CD4-positive, alpha-beta T cell (primary cell): ENCODE results near the gene SVBP. TPM values are rescaled to one million over a fixed set of nuclear protein-coding genes. Genes with fewer than 3 reads are reported as not detected.

ENCODE experiments used
- ATAC-seq: fragments of 200-7000 bp; cut with Tn5 transposase; one replicate; pipeline ENCODE4 v1.10.0; 2022; ENCODE audit warnings: mild to moderate bottlenecking; ENCODE audit not compliant: poor library complexity
- CTCF ChIA-PET: fragments of 350-600 bp; sonication (Branson Sonifier 250); formaldehyde crosslinking; loops from one replicate; lab custom pipeline; 2021; ENCODE audit warnings: antibody characterized with exemption, inconsistent platforms; lab: Charles Lee
- POLR2A ChIA-PET: fragments of 350-600 bp; sonication (Branson Sonifier 250); formaldehyde crosslinking; loops from one replicate; lab custom pipeline; 2021; ENCODE audit warnings: antibody characterized with exemption, inconsistent platforms; lab: Charles Lee
- DNase-seq, 14 experiments: peaks; one replicate each; pipeline ENCODE4 v3.0.0-alpha.2; 2013 to 2020; ENCODE audit warnings: mixed read lengths in 2 of 14
- H3K27ac ChIP-seq, 2 donors: one replicate each; pipeline versions ENCODE4 v1.5.1 to v1.7.0; 2013; ENCODE audit warnings: low read length in 2 of 2, low read depth in 1 of 2, mild to moderate bottlenecking in 1 of 2
- H3K27me3 ChIP-seq, 2 experiments: 1 replicate in 1 of 2; 2 replicates in 1 of 2; pipeline versions ENCODE4 v1.6.1 to v1.7.0; 2013; ENCODE audit warnings: low read length in 2 of 2, control low read depth in 1 of 2, mild to moderate bottlenecking in 1 of 2, moderate library complexity in 1 of 2; ENCODE audit not compliant: insufficient read depth in 2 of 2, control insufficient read depth in 1 of 2
- H3K36me3 ChIP-seq: one replicate; pipeline ENCODE4 v1.6.1; 2013; ENCODE audit warnings: low read length, control low read depth; ENCODE audit not compliant: insufficient read depth
- H3K4me1 ChIP-seq: one replicate; pipeline ENCODE4 v1.6.1; 2013; ENCODE audit warnings: low read length, control low read depth; ENCODE audit not compliant: insufficient read depth
- H3K4me3 ChIP-seq: one replicate; pipeline ENCODE4 v1.5.1; 2013; ENCODE audit warnings: mild to moderate bottlenecking, low read length, moderate library complexity
- H3K9me3 ChIP-seq, 2 experiments: 1 replicate in 1 of 2; 2 replicates in 1 of 2; pipeline versions ENCODE4 v1.6.1 to v1.7.0; 2013; ENCODE audit warnings: low read length in 2 of 2, mild to moderate bottlenecking in 2 of 2, control low read depth in 1 of 2, moderate library complexity in 1 of 2; ENCODE audit not compliant: control insufficient read depth in 1 of 2, insufficient read depth in 1 of 2
- H3K27ac Mint-ChIP-seq: one replicate; pipeline ENCODE4 v1.8.0; 2020; ENCODE audit warnings: mixed read lengths
- H3K27me3 Mint-ChIP-seq: one replicate; pipeline ENCODE4 v1.8.0; 2021; ENCODE audit warnings: mixed read lengths
- H3K36me3 Mint-ChIP-seq: one replicate; pipeline ENCODE4 v1.8.0; 2021; ENCODE audit warnings: low read depth, mixed read lengths
- H3K4me1 Mint-ChIP-seq: one replicate; pipeline ENCODE4 v1.8.0; 2021; ENCODE audit warnings: low read depth, mixed read lengths
- H3K4me3 Mint-ChIP-seq: one replicate; pipeline ENCODE4 v1.8.0; 2020; ENCODE audit warnings: mild to moderate bottlenecking, mixed read lengths
- H3K9me3 Mint-ChIP-seq: one replicate; pipeline ENCODE4 v1.8.0; 2020; ENCODE audit warnings: mixed read lengths
- CTCF ChIP-seq: fragments of 200-600 bp; IDR thresholded peaks from one replicate; pipeline ENCODE4 v1.8.0; 2022; ENCODE audit warnings: antibody characterized with exemption, mild to moderate bottlenecking
- intact Hi-C, 2 experiments: fragments of 100-400 bp; cut with DNase I in 1 of 2; cut with micrococcal nuclease in 1 of 2; formaldehyde crosslinking; loops; one replicate each; pipeline versions ENCODE4 v1.15.1 to v1.9.0; 2023 to 2025; cut with DNase I, micrococcal nuclease
- total RNA-seq, 174 experiments: library from RNA in 2 of 174; stranded (reverse) in 2 of 174; gene quantifications; one replicate each; pipeline ENCODE4 v1.2.3 and lab custom pipeline; 2021 to 2026

SVBP gene
- total RNA-seq, 2 experiments from 2014 or later = 19.2 to 21.3 TPM

- no peaks in the 10 kb centered on the region for H3K27me3 ChIP-seq
- peaks cover 21% of the 10 kb centered on the region for H3K36me3 Mint-ChIP-seq
- H3K4me1 Mint-ChIP-seq = no peaks in the 10 kb centered on the region
- H3K4me3 ChIP-seq = no peak overlapping the region
- ATAC-seq (no peak), DNase-seq (no peak)
- no peak overlapping the region for H3K27ac Mint-ChIP-seq
- intact Hi-C loops = no loop called here
- no peak for TF ChIP-seq CTCF
- POLR2A ChIA-PET = interaction anchor here (1.3 kb wide), 1 partner anchor 16 kb away, joined by 3 read pairs; no protein-coding TSS in a partner anchor
- H3K4me1 ChIP-seq = no peaks in the 10 kb centered on the region
- no peaks in the 10 kb centered on the region for H3K9me3 ChIP-seq
- no peaks in the 10 kb centered on the region for H3K27me3 Mint-ChIP-seq
- no peak overlapping the region for H3K27ac ChIP-seq
- H3K4me3 Mint-ChIP-seq = no peak overlapping the region
- CTCF ChIA-PET = no interaction called here
- no peaks in the 10 kb centered on the region for H3K9me3 Mint-ChIP-seq
- H3K36me3 ChIP-seq = peaks cover 2% of the 10 kb centered on the region
Observed at GRCh38 chr1:42801832-42802473, 15.2 kb downstream of the SVBP start.

- no peak for DNase-seq
- intact Hi-C loops = no loop called here
- no peaks in the 10 kb centered on the region for H3K4me1 Mint-ChIP-seq
- Histone ChIP-seq H3K9me3 (no peaks in the 10 kb centered on the region), H3K36me3 (no peaks in the 10 kb centered on the region), H3K27ac (no peak overlapping the region), H3K27me3 (no peaks in the 10 kb centered on the region), H3K4me3 (no peak overlapping the region), H3K4me1 (no peaks in the 10 kb centered on the region)
- H3K4me3 Mint-ChIP-seq = no peak overlapping the region
- H3K36me3 Mint-ChIP-seq = no peaks in the 10 kb centered on the region
- CTCF ChIA-PET = interaction anchor here (0.8 kb wide), 1 partner anchor 10 kb away, joined by 3 read pairs; no protein-coding TSS in a partner anchor
- POLR2A ChIA-PET = no interaction called here
- H3K27me3 Mint-ChIP-seq = no peaks in the 10 kb centered on the region
- H3K9me3 Mint-ChIP-seq = no peaks in the 10 kb centered on the region
- no peak for TF ChIP-seq CTCF
- H3K27ac Mint-ChIP-seq = no peak overlapping the region
- no peak for ATAC-seq
Observed at GRCh38 chr1:42797979-42798378, 19.2 kb downstream of the SVBP start.

DNA sequence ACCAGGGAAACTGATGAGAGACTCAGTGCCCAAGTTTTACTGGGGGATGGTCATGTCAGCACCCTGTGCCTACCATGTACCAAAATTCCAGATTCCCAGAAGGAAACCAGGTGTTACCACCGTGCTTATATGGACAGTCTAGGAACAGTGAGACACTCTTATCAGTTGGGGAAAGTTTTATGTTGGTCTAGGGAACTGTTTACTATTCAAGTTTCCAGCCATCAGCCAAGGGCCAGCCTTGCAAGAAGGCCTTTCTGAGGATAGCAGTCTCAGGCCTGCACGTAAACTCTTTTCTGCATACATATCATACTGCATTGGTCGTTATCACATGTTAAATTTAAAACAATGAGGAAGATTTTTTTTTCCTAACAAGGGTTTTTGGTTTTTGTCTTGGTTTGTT, 19.8 kb downstream of the SVBP start:
- Histone ChIP-seq H3K36me3 (no peaks in the 10 kb centered on the region), H3K27ac (no peak overlapping the region), H3K27me3 (no peaks in the 10 kb centered on the region), H3K4me3 (no peak overlapping the region), H3K4me1 (no peaks in the 10 kb centered on the region), H3K9me3 (no peaks in the 10 kb centered on the region)
- no peak for ATAC-seq
- ChIA-PET CTCF (interaction anchor here (0.8 kb wide), 1 partner anchor 9 kb away, joined by 3 read pairs; no protein-coding TSS in a partner anchor), POLR2A (no interaction called here)
- Mint-ChIP-seq H3K27me3 (no peaks in the 10 kb centered on the region), H3K36me3 (no peaks in the 10 kb centered on the region), H3K4me3 (no peak overlapping the region), H3K27ac (no peak overlapping the region), H3K4me1 (no peaks in the 10 kb centered on the region), H3K9me3 (no peaks in the 10 kb centered on the region)
- no peak for DNase-seq
- intact Hi-C loops = no loop called here
- TF ChIP-seq CTCF = no peak
